ENCODE results near the gene SERINC2. TPM values are rescaled to one million over a fixed set of nuclear protein-coding genes. Genes with fewer than 3 reads are reported as not detected.

SERINC2 gene
- total and polyA plus RNA-seq, 4 donors = 4.9 to 66.4 (median 38.7) TPM

DNA sequence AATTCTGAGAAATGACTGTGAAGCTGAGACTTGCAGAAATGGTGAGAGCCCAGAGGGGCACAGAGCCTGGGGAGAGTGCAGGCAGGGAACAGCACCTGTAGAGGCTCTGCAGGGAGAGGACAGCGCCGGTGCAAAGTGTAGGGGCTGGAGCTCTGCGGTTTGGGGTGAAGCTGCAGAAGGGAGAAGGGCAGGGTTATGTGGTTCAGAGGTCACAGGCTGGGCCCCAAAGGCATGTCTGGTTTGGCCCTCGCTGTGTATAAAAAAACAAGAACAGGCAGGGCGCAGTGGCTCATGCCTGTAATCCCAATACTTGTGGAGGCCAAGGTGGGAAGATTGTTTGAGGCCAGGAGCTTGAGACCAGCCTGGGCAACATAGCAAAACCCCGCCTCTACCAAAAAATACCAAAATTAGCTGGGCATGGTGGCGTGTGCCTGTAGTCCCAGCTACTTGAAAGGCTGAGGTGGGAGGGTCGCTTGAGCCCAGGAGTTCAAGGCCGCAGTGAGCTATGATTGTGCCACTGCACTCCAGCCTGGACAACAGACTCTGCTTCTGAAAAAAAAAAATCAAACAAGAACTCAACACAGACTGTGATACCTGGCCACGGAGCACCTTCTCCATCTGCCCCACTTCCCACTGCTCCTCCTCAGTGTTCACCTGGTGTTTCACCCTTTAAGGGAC, 29.1 kb downstream of the SERINC2 start:
- Histone ChIP-seq H3K36me3 (ENCODE audit: control insufficient read depth in 4 of 4, insufficient read depth in 3 of 4, low read depth in 1 of 4, low read length in 3 of 4) (no peaks in the 10 kb centered on the region), H3K9me3 (ENCODE audit: control insufficient read depth in 4 of 4, low read length in 3 of 4) (no peaks in the 10 kb centered on the region), H3K4me3 (ENCODE audit: low read depth in 1 of 3, low read length in 3 of 3) (no peak overlapping the region), H3K4me1 (ENCODE audit: control insufficient read depth in 4 of 4, insufficient read depth in 4 of 4, low read length in 3 of 4) (peaks cover 3 to 16% (median 7%) of the 10 kb centered on the region in 4 donors), H3K9ac (ENCODE audit: low read depth in 1 of 2, low read length in 2 of 2) (no peak overlapping the region), H3K27ac (ENCODE audit: low read depth in 1 of 2, low read length in 2 of 2) (no peak overlapping the region), H3K27me3 (ENCODE audit: control insufficient read depth in 4 of 4, insufficient read depth in 4 of 4, low read length in 3 of 4) (no peaks in the 10 kb centered on the region)
- WGBS = 87% methylated on average over 10 of the region's 10 CpGs
- no peak for DNase-seq (ENCODE audit: low spot score)
- TF ChIP-seq, protein P1, sequence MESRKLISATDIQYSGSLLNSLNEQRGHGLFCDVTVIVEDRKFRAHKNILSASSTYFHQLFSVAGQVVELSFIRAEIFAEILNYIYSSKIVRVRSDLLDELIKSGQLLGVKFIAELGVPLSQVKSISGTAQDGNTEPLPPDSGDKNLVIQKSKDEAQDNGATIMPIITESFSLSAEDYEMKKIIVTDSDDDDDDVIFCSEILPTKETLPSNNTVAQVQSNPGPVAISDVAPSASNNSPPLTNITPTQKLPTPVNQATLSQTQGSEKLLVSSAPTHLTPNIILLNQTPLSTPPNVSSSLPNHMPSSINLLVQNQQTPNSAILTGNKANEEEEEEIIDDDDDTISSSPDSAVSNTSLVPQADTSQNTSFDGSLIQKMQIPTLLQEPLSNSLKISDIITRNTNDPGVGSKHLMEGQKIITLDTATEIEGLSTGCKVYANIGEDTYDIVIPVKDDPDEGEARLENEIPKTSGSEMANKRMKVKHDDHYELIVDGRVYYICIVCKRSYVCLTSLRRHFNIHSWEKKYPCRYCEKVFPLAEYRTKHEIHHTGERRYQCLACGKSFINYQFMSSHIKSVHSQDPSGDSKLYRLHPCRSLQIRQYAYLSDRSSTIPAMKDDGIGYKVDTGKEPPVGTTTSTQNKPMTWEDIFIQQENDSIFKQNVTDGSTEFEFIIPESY (IDR thresholded peaks at IDR 0.05) = no peak
- TF ChIP-seq, protein P2, sequence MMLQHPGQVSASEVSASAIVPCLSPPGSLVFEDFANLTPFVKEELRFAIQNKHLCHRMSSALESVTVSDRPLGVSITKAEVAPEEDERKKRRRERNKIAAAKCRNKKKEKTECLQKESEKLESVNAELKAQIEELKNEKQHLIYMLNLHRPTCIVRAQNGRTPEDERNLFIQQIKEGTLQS (IDR thresholded peaks at IDR 0.05) = no peak
- TF ChIP-seq HNF4G (IDR thresholded peaks at IDR 0.05) (no peak), FOXA2 (IDR thresholded peaks at IDR 0.05) (no peak), GABPA (IDR thresholded peaks at IDR 0.05 in 1 of 2, conservative IDR thresholded peaks at IDR 0.05 in 1 of 2) (no peak), RXRA (IDR thresholded peaks at IDR 0.05) (no peak), TAF1 (conservative IDR thresholded peaks at IDR 0.05) (no peak), SP1 (IDR thresholded peaks at IDR 0.05) (no peak), EGR1 (IDR thresholded peaks at IDR 0.05; ENCODE audit: low read depth in 2 of 2) (no peak), HNF4A (conservative IDR thresholded peaks at IDR 0.05) (no peak), YY1 (IDR thresholded peaks at IDR 0.05) (no peak), FOXA1 (IDR thresholded peaks at IDR 0.05) (no peak), NR2F2 (IDR thresholded peaks at IDR 0.05) (no peak)
- TF ChIP-seq, protein P3, sequence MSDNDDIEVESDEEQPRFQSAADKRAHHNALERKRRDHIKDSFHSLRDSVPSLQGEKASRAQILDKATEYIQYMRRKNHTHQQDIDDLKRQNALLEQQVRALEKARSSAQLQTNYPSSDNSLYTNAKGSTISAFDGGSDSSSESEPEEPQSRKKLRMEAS (IDR thresholded peaks at IDR 0.05) = no peak
- TF ChIP-seq, protein P4, sequence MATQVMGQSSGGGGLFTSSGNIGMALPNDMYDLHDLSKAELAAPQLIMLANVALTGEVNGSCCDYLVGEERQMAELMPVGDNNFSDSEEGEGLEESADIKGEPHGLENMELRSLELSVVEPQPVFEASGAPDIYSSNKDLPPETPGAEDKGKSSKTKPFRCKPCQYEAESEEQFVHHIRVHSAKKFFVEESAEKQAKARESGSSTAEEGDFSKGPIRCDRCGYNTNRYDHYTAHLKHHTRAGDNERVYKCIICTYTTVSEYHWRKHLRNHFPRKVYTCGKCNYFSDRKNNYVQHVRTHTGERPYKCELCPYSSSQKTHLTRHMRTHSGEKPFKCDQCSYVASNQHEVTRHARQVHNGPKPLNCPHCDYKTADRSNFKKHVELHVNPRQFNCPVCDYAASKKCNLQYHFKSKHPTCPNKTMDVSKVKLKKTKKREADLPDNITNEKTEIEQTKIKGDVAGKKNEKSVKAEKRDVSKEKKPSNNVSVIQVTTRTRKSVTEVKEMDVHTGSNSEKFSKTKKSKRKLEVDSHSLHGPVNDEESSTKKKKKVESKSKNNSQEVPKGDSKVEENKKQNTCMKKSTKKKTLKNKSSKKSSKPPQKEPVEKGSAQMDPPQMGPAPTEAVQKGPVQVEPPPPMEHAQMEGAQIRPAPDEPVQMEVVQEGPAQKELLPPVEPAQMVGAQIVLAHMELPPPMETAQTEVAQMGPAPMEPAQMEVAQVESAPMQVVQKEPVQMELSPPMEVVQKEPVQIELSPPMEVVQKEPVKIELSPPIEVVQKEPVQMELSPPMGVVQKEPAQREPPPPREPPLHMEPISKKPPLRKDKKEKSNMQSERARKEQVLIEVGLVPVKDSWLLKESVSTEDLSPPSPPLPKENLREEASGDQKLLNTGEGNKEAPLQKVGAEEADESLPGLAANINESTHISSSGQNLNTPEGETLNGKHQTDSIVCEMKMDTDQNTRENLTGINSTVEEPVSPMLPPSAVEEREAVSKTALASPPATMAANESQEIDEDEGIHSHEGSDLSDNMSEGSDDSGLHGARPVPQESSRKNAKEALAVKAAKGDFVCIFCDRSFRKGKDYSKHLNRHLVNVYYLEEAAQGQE (IDR thresholded peaks at IDR 0.05) = no peak
- TF ChIP-seq, protein P5, sequence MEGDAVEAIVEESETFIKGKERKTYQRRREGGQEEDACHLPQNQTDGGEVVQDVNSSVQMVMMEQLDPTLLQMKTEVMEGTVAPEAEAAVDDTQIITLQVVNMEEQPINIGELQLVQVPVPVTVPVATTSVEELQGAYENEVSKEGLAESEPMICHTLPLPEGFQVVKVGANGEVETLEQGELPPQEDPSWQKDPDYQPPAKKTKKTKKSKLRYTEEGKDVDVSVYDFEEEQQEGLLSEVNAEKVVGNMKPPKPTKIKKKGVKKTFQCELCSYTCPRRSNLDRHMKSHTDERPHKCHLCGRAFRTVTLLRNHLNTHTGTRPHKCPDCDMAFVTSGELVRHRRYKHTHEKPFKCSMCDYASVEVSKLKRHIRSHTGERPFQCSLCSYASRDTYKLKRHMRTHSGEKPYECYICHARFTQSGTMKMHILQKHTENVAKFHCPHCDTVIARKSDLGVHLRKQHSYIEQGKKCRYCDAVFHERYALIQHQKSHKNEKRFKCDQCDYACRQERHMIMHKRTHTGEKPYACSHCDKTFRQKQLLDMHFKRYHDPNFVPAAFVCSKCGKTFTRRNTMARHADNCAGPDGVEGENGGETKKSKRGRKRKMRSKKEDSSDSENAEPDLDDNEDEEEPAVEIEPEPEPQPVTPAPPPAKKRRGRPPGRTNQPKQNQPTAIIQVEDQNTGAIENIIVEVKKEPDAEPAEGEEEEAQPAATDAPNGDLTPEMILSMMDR (IDR thresholded peaks at IDR 0.05; ENCODE audit: low read depth, low read length, missing input control) = no peak

Measured in liver (tissue), 9 donors.